Kidney (tissue), 14 donors: ENCODE measurements around the gene CCDC71L. TPM values are rescaled to one million over a fixed set of nuclear protein-coding genes. Genes with fewer than 3 reads are reported as not detected.

Experiments used
- DNase-seq, 5 donors: peaks; one replicate each; pipeline ENCODE4 v3.0.0-alpha.2; 2013 to 2020
- FAIRE-seq: peaks from 2 replicates; lab custom pipeline; 2012; peaks lifted over from hg19 to GRCh38; lab: Jason Lieb, UNC
- H3K27ac ChIP-seq, 2 donors: one replicate each; pipeline ENCODE4 v1.7.0; 2013; ENCODE audit warnings: low read depth in 2 of 2, low read length in 2 of 2, inconsistent platforms in 1 of 2
- H3K27me3 ChIP-seq: one replicate; pipeline ENCODE4 v1.7.1; 2013; ENCODE audit warnings: low read length, inconsistent platforms; ENCODE audit not compliant: control insufficient read depth, insufficient read depth
- H3K36me3 ChIP-seq, 3 donors: one replicate each; pipeline versions ENCODE4 v1.7.0 to v1.7.1; 2013; ENCODE audit warnings: low read length in 3 of 3, control low read depth in 1 of 3, inconsistent platforms in 1 of 3; ENCODE audit not compliant: insufficient read depth in 3 of 3, control insufficient read depth in 2 of 3
- H3K4me1 ChIP-seq, 3 donors: one replicate each; pipeline versions ENCODE4 v1.7.0 to v1.7.1; 2013; ENCODE audit warnings: low read length in 3 of 3, inconsistent platforms in 1 of 3, low read depth in 1 of 3; ENCODE audit not compliant: control insufficient read depth in 2 of 3, insufficient read depth in 2 of 3
- H3K4me3 ChIP-seq, 3 donors: one replicate each; pipeline versions ENCODE4 v1.7.0 to v1.8.1; 2013; ENCODE audit warnings: low read length in 3 of 3, control low read depth in 1 of 3, inconsistent platforms in 1 of 3
- H3K9ac ChIP-seq, 3 donors: one replicate each; pipeline versions ENCODE4 v1.7.0 to v1.7.1; 2013; ENCODE audit warnings: low read length in 3 of 3, control low read depth in 1 of 3, inconsistent platforms in 1 of 3
- H3K9me3 ChIP-seq, 3 donors: one replicate each; pipeline versions ENCODE4 v1.7.0 to v1.7.1; 2013; ENCODE audit warnings: low read length in 3 of 3, control low read depth in 1 of 3, inconsistent platforms in 1 of 3; ENCODE audit not compliant: control insufficient read depth in 2 of 3, insufficient read depth in 1 of 3
- intact Hi-C: fragments of 100-400 bp; cut with DNase I; formaldehyde crosslinking; loops from one replicate; pipeline ENCODE4 v1.11.1; 2022
- polyA plus RNA-seq: library from polyadenylated mRNA; stranded (reverse); fragments of 350-450 nt; fragmentation: Illumina TruSeq; extraction: RNeasy Lipid Tissue Mini Kit (QIAGEN cat#74804); gene quantifications from one replicate; pipeline ENCODE4 v1.2.3, GENCODE V29; 2014; ENCODE audit warnings: low read depth, low replicate concordance; ENCODE audit not compliant: insufficient read depth
- total RNA-seq: library from RNA; stranded (reverse); fragmentation: NEBNext Ultra II Directional; extraction: Animal tissue kit (Norgen Biotek cat#: 25700); gene quantifications from one replicate; pipeline ENCODE4 v1.2.1, GENCODE V29; 2021
- TF ChIP-seq, protein P1 (sequence below): IDR thresholded peaks from 3 replicates; pipeline ENCODE4 v1.5.1; 2012; ENCODE audit warnings: mild to moderate bottlenecking, moderate library complexity, borderline replicate concordance; ENCODE audit not compliant: insufficient read depth; ENCODE audit errors: extremely low read depth
- donor health status: control.
- donor health status: control.
- donor health status: control.
- donor health status: control.
- donor health status: control.
- donor health status: DM: yes; HTN: yes; CAD: no.
- donor health status: Normal renal cell carcinoma (clear cell type).

CCDC71L gene
- total and polyA plus RNA-seq, 2 donors from 2014 or later: 9.4 to 26.2 TPM

DNA sequence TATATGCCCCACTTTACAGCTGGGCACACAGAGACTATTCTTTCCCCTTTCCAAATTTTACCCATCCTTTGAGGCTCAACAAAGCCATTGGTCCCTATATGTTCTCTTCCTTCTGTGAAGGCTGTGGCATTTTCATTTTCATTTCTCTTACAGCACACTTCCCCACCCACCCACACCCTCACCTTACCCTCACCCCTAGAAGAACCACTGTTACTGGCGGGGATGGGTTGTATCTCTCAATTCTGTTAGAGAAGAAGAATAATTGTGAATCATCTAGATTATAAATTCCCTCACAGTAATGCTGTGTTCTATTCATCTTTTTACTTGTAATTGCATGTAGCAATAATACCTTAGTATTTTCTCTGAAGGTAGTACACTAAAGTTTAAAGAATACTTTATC is 10.2 kb upstream of the CCDC71L start:
- TF ChIP-seq, protein P1, sequence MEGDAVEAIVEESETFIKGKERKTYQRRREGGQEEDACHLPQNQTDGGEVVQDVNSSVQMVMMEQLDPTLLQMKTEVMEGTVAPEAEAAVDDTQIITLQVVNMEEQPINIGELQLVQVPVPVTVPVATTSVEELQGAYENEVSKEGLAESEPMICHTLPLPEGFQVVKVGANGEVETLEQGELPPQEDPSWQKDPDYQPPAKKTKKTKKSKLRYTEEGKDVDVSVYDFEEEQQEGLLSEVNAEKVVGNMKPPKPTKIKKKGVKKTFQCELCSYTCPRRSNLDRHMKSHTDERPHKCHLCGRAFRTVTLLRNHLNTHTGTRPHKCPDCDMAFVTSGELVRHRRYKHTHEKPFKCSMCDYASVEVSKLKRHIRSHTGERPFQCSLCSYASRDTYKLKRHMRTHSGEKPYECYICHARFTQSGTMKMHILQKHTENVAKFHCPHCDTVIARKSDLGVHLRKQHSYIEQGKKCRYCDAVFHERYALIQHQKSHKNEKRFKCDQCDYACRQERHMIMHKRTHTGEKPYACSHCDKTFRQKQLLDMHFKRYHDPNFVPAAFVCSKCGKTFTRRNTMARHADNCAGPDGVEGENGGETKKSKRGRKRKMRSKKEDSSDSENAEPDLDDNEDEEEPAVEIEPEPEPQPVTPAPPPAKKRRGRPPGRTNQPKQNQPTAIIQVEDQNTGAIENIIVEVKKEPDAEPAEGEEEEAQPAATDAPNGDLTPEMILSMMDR: no peak
- no peaks in the 10 kb centered on the region for H3K9me3 ChIP-seq
- H3K36me3 ChIP-seq: no peaks in the 10 kb centered on the region
- DNase-seq (no peak), FAIRE-seq (no peak)
- H3K4me3 ChIP-seq: no peak overlapping the region
- no peak overlapping the region for H3K9ac ChIP-seq
- no peaks in the 10 kb centered on the region for H3K4me1 ChIP-seq
- intact Hi-C loops: no loop called here
- no peak overlapping the region for H3K27ac ChIP-seq
- no peaks in the 10 kb centered on the region for H3K27me3 ChIP-seq

DNA sequence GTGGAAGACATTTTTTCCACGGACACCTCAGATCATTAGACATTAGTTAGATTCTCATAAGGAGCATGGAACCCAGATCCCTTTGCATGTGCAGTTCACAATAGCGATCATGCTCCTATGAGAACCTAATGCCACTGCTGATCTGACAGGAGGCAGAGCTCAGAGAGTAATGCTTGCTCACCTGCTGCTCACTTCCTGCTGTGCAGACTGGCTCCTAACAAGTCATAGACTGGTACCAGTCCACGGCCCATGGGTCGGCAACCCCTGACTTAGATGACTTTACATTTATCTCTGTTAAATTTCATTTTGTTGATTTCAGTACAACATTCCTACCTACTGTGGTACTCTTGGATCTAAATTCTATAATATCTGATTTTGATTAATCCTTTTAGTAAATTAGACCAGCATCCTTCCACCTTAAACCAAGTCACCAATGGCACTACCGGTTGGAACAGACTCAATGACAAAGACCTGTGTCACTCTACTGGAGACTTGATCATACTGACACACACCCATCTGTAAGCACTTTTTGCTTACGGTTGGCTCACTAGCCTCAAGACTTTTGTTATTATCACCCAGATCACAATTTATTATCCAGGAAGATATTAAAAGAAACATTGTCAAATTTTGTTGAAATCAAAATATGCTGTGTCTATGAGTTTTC is 8.0 kb upstream of the CCDC71L start:
- no peak overlapping the region for H3K27ac ChIP-seq
- no peaks in the 10 kb centered on the region for H3K36me3 ChIP-seq
- TF ChIP-seq, protein P1: no peak
- FAIRE-seq (no peak), DNase-seq (no peak)
- no peaks in the 10 kb centered on the region for H3K4me1 ChIP-seq
- no peaks in the 10 kb centered on the region for H3K27me3 ChIP-seq
- no peak overlapping the region for H3K9ac ChIP-seq
- no peak overlapping the region for H3K4me3 ChIP-seq
- H3K9me3 ChIP-seq: no peaks in the 10 kb centered on the region
- intact Hi-C loops: loop anchor here (10.0 kb wide), 1 partner anchor 66 kb away; no protein-coding TSS in a partner anchor

DNA sequence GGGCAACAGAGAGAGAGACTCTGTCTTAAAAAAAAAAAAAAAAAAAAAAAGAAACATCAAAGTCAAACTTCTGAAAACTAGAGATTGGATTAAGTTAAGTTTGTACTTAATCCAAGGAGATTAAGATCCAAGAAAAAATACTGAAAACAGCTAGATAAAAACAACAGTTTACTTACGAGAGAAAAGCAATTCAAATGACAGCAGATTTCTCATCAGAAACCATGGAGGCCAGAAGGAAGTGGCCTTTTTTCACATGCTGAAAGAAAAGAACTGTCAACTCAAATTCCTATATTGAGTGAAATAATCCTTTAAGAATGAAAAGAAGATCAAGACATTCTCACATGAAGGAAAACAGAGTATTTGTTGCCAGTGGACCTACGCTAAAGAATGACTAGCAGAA is 5.4 kb upstream of the CCDC71L start:
- FAIRE-seq (no peak), DNase-seq (no peak)
- H3K9me3 ChIP-seq: no peaks in the 10 kb centered on the region
- no peak overlapping the region for H3K4me3 ChIP-seq
- intact Hi-C loops: loop anchor here (10.0 kb wide), 1 partner anchor 68 kb away; no protein-coding TSS in a partner anchor
- H3K36me3 ChIP-seq: no peaks in the 10 kb centered on the region
- no peak overlapping the region for H3K27ac ChIP-seq
- peaks cover 0 to 1% (median 0%) of the 10 kb centered on the region in 3 donors for H3K4me1 ChIP-seq
- TF ChIP-seq, protein P1: no peak
- H3K27me3 ChIP-seq: no peaks in the 10 kb centered on the region
- no peak overlapping the region for H3K9ac ChIP-seq
